Gastroesophageal sphincter (tissue), 3 donors: ENCODE measurements around the gene LZTS3.

Source experiments
- POLR2A ChIP-seq, 2 donors: fragments of 450-650 bp; IDR thresholded peaks; one replicate each; pipeline ENCODE4 v1.6.1; 2017; ENCODE audit warnings: antibody characterized with exemption in 2 of 2, mild to moderate bottlenecking in 2 of 2, moderate library complexity in 1 of 2
- POLR2AphosphoS5 ChIP-seq: sonication (generic); formaldehyde crosslinking; IDR thresholded peaks from one replicate; pipeline ENCODE4 v1.6.1; 2017; ENCODE audit warnings: antibody characterized with exemption
- TF ChIP-seq, protein P1 (sequence below), 4 experiments: fragments of 200-600 bp in 2 of 4; fragments of 450-650 bp in 2 of 4; sonication (generic) in 1 of 4; IDR thresholded peaks; one replicate each; pipeline ENCODE4 v1.5.1; 2017 to 2019; ENCODE audit warnings: antibody characterized with exemption in 4 of 4, mild to moderate bottlenecking in 2 of 4, moderate library complexity in 2 of 4

- TF ChIP-seq, protein P1, sequence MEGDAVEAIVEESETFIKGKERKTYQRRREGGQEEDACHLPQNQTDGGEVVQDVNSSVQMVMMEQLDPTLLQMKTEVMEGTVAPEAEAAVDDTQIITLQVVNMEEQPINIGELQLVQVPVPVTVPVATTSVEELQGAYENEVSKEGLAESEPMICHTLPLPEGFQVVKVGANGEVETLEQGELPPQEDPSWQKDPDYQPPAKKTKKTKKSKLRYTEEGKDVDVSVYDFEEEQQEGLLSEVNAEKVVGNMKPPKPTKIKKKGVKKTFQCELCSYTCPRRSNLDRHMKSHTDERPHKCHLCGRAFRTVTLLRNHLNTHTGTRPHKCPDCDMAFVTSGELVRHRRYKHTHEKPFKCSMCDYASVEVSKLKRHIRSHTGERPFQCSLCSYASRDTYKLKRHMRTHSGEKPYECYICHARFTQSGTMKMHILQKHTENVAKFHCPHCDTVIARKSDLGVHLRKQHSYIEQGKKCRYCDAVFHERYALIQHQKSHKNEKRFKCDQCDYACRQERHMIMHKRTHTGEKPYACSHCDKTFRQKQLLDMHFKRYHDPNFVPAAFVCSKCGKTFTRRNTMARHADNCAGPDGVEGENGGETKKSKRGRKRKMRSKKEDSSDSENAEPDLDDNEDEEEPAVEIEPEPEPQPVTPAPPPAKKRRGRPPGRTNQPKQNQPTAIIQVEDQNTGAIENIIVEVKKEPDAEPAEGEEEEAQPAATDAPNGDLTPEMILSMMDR (IDR thresholded peaks at IDR 0.05) = no peak
- no peak for TF ChIP-seq POLR2AphosphoS5
- TF ChIP-seq POLR2A (IDR thresholded peaks at IDR 0.05) = no peak
These were observed 1.8 kb downstream of the LZTS3 start for GRCh38 chr20:3171391-3172125.
